ENCODE measurements around the gene PWWP2A.
"Not testable (repeated sequence)": the region's sequence is repeated elsewhere in the genome, so short reads cannot be mapped to it uniquely, and the experiment has no call there.

The PWWP2A gene, protein sequence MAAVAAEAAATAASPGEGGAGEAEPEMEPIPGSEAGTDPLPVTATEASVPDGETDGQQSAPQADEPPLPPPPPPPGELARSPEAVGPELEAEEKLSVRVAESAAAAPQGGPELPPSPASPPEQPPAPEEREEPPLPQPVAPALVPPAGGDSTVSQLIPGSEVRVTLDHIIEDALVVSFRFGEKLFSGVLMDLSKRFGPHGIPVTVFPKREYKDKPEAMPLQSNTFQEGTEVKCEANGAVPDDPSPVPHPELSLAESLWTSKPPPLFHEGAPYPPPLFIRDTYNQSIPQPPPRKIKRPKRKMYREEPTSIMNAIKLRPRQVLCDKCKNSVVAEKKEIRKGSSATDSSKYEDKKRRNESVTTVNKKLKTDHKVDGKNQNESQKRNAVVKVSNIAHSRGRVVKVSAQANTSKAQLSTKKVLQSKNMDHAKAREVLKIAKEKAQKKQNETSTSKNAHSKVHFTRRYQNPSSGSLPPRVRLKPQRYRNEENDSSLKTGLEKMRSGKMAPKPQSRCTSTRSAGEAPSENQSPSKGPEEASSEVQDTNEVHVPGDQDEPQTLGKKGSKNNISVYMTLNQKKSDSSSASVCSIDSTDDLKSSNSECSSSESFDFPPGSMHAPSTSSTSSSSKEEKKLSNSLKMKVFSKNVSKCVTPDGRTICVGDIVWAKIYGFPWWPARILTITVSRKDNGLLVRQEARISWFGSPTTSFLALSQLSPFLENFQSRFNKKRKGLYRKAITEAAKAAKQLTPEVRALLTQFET

GRCh38 chr5:160119142-160119904 lies at the start of gene PWWP2A:
TSS of gene PWWP2A (minus strand) at chr5:160119450. CDS start at chr5:160119388, 62 bp downstream.
- FAIRE-seq: peak; percentile 100

- no peak for FAIRE-seq
Observed at GRCh38 chr5:160167624-160168165, 48.4 kb upstream of the PWWP2A start.

- no peak for FAIRE-seq
Observed at GRCh38 chr5:160166973-160167623, 47.8 kb upstream of the PWWP2A start.

DNA sequence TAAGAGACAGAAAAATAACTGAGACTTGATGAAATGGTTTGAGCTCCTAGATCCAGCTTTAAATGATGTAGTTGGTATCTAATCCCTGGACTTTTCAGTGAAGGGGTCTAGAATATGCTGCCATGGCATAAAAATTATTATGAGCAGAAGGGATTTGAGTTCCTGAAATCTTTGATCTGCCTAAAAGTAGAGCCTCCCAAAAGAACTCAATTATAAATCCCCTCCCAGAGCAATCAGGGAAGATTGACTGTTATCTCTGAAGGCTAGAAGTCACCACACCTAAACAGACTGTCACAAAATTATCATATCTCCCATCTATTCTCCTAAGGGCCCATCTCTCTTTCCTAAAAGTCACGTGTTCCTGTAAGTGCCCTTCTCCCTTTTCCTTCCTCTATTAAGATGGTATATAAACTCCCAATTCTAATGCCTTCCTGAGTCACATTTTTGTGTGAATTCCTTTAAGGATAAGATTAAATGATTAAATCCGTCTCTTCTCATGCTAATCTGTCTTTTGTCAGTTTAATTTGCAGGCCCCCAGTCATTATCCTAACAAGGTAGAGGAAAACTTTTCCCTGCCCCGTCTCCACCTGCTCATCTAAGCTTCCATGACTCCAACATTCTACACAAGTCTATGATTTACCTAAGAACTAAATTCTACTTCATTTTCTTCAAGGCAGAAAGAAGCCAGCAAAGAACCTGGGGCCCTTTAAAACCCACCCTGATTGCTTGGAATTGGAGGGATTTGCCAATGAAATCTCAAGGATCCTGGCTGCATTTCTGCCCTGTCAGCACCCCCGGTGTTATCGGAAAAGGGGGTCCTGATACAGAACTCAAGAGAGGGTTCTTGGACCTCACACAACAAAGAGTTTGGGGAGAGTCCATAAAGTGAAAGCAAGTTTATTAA lies 47.1 kb upstream of the PWWP2A start:
- no peak for FAIRE-seq

DNA sequence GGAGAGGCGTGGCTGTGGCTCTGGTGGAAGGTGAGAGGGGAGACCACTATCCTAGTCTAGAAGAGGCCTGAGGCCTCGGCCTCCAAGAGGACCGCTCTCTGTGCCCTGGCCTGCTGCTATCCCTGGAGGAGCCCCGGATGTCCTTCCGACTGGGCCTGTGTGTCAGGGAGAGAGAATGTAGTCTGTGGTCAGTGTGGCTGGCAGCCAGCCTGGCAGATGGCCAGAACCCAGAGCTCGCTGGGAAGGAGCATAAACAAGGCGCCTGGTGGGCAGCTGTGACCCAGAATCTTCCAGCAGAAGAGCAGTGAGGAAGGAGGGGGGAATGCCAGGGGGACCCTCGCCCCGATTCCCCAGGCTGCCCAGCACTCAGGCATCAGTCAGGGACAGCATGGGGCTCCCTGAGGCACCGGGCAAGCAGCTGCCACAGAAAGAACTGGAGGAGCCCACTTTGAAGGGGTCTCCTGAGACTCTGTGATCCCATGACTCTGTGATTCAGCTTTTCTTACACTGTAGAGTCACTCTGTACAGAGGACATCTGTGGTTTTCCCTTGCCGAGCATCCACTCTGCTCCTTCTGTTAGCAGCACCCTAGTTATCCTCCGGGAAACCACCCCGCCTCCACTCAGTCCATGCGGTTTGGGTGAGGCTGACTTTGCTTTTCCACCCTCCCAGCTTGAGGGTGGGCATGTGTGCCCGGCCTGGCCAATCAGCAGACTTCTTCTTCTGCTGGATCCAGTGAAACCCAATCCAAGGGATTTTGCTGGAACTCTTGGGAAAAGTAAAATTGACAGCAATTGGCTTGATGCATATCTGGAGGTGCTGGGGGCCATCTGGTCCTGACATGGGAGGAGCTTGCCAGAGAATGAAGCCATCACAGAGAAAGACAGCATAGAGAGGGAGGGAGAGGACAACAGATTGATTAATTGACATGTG lies 46.2 kb upstream of the PWWP2A start:
- no peak for FAIRE-seq

DNA sequence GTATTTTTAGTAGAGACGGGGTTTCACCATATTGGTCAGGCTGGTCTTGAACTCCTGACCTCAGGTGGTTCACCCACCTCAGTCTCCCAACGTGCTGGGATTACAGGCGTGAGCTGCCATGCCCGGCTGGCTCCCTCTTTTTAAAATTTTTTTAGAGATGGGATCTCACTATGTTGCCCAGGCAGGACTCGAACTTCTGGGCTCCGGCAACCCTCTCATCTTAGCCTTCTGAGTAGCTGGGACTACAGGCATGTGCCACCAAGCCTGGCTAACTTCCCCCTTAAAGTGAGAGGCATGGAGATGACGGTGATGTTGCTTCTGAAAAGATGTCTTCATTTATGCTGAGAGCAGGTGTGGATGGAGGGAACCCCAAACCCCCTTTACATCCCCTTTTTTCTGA lies 43.7 kb upstream of the PWWP2A start:
- no peak for FAIRE-seq

GRCh38 chr5:160161626-160162025 lies 42.4 kb upstream of the PWWP2A start:
- no peak for FAIRE-seq

GRCh38 chr5:160160875-160161274 lies 41.6 kb upstream of the PWWP2A start:
- not testable (repeated sequence) for FAIRE-seq

DNA sequence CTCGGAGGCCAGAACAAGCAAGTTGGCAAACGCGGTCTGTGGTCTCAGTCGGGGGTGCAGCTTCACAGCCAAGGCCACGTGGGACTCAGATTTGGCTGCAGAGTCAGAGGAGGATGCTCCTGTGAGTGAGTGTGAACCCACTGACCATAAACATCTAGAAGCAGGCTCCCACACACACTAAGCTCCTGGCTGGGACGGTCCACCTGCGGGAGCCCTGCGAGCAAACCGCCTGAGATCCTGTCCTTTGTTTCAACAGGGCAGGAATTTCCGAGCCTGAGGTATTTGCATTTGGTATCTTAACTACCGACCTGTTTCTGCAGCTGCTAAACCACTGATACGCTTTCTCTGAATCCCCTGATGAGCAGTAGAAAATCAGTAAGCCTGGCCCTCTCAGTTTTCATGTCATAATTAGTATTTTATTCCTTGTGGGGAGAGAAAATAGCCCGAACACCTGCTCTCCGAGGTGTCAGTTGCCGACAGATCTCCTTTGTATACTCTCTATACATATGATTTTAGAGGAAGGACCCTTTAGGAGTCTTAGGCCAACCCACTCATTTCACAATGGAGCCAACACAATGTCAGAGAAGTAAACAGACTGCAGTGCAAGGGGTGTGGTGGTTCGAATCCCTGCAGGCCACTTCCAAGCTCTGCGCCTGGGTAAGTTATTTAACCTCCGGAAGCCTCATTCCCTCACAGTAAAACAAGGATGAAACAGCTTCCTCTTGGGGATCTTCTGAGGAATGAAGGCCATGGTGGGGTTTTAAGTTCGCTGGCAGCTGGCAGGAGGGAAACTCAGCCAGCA lies 40.9 kb upstream of the PWWP2A start:
- FAIRE-seq: no peak

- no peak for FAIRE-seq
Observed at GRCh38 chr5:160158087-160158486, 38.8 kb upstream of the PWWP2A start.

DNA sequence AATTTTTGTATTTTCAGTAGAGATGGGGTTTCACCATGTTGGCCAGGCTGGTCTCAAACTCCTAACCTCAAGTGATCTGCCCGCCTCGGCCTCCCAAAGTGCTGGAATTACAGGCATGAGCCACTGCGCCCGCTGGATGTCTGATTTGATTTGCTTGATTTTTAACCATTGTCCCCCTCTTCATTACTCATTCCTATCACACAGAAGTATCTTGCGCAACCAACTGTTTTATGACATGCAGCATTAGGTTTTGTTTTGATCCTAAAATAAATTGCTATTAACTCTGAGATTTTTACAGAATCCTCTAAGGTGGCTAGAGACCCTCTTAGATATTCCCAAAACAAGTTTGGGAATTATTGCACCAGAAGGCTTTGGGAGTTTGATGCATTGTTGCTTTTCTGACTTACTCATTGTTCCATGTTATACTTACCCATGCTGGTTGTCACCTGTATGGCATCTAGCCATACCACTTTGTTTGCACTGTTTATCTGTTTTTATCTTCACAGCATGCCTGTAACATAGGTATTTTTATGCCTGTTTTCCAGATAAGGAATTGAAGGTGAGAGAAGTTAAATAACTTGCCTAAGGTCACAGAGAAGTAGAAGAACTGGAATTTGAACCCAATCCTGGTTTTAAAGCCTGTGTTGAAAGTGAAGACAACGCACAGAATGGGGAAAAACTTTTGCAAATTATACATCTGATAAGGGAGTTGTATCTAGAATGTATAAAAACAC lies 35.9 kb upstream of the PWWP2A start:
- FAIRE-seq: no peak

DNA sequence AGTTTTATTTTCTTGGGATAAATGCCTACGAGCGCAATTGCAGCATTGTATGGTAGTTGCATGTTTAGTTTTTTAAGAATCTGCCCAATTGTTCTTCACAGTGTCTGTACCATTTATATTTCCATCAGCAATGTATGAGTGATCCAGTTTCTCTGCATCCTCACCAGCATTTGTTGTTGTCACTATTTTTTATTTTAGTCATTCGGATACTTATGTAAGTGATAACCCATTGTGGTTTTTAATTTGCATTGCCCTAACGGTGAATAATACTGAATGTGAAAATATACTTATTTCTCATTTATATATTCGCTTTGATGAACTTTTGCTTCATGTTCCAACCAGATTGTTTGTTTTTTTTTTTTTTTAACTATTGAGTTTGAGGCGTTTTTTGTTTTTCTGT lies 33.7 kb upstream of the PWWP2A start:
- FAIRE-seq: no peak

DNA sequence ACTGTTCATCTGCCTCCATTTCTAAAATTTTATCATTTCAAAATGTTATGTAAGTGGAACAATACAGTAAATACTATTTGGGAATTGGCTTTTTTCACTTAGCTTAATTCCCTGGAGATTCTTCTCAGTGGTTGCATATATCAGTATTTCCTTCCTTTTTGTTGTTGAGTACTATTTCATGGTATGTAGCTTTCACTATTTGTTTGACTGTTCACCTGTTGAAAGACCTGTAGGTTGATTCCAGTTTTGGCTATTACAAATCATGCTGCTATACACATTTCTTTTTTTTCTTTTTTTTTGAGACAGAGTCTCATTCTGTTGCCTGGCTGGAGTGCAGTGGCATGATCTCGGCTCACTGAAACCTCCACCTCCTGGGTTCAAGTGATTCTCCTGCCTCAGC lies 33.0 kb upstream of the PWWP2A start:
- no peak for FAIRE-seq

GRCh38 chr5:160151017-160151416 lies 31.8 kb upstream of the PWWP2A start:
- FAIRE-seq: no peak

DNA sequence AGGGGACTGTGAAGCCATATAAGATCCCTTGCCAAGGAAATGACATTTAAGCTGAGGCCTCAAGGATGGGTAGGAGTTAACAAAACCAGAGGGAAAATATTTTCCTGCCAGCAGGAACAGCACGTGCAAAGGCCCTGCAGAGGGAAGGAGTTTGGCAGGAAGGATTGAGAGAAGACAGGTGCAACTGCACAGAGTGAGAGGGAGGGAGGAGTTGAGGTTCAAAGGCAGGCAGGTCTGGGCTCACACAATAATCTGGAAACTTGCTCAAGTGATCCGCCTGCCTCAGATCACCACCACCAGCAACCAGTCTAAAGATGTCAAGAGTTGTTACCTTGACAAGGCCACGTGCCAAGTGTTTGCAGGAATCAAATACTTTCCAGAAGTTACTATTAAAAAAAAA lies 31.1 kb upstream of the PWWP2A start:
- no peak for FAIRE-seq

- not testable (repeated sequence) for FAIRE-seq
Observed at GRCh38 chr5:160144436-160144835, 25.2 kb upstream of the PWWP2A start.

DNA sequence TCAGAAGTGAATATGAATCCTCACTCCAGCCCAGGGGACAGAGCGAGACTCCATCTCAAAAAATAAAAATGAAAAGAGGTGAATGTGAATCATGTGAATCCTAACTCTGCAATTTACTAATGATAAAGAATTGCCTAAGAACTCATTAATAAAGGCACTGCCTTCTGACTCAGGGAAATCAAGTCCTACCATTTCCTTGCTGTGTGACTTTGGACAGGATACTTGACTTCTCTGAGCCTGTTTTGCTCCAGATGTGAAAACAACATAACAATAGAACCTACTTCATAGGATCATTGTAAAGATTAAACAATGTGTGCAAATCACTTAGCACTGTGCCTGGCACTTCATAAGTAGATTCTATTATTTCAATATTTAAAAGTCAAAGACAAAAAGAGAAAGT lies 15.1 kb upstream of the PWWP2A start:
- FAIRE-seq: no peak

GRCh38 chr5:160133918-160134304 lies 14.7 kb upstream of the PWWP2A start:
- no peak for FAIRE-seq

Measured in islet of Langerhans (tissue), 1 donor.